A549 (cell line): ENCODE measurements around the gene KIF12.

ENCODE experiments used
- CTCF ChIP-seq: fragments of >200 bp; sonication (Bioruptor Twin); formaldehyde crosslinking; IDR thresholded peaks from 3 replicates; pipeline ENCODE4 v1.5.1; 2016
- NFE2L2 ChIP-seq: fragments of 150-350 bp; conservative IDR thresholded peaks from 2 replicates; pipeline ENCODE4 v1.6.1; 2014; ENCODE audit warnings: low read length
- POLR2A ChIP-seq: IDR thresholded peaks from 2 replicates; pipeline ENCODE4 v1.6.1; 2012; ENCODE audit warnings: mild to moderate bottlenecking, low read length
- REST ChIP-seq: fragments of 200-600 bp; sonication (generic); IDR thresholded peaks from 2 replicates; pipeline ENCODE4 v1.6.1; 2016; ENCODE audit warnings: antibody characterized with exemption, mild to moderate bottlenecking, moderate library complexity

- TF ChIP-seq POLR2A (no peak), CTCF (no peak), NFE2L2 (no peak), REST (no peak)
Measured at GRCh38 chr9:114138552-114138971, 39.5 kb upstream of the KIF12 start.
